KMS-11 (cell line): Measurements from ENCODE around the gene CHCHD6.

Experiments
- H2AFZ ChIP-seq: fragments of 200-600 bp; sonication (generic); 2 replicates; pipeline ENCODE4 v1.6.1; 2016; ENCODE audit warnings: antibody characterized with exemption, mixed run types, low read depth
- H3K27ac ChIP-seq: fragments of 200-600 bp; sonication (generic); 2 replicates; pipeline ENCODE4 v1.6.1; 2016; ENCODE audit warnings: mild to moderate bottlenecking, mixed run types
- H3K27me3 ChIP-seq: fragments of 200-600 bp; sonication (generic); 2 replicates; pipeline ENCODE4 v1.6.1; 2017; ENCODE audit warnings: mild to moderate bottlenecking, low read depth, mixed run types, moderate library complexity; ENCODE audit not compliant: insufficient read depth
- H3K36me3 ChIP-seq: fragments of 200-600 bp; sonication (generic); 2 replicates; pipeline ENCODE4 v1.6.1; 2017; ENCODE audit warnings: mild to moderate bottlenecking, mixed run types; ENCODE audit not compliant: insufficient read depth
- H3K4me1 ChIP-seq: fragments of 200-600 bp; sonication (generic); 2 replicates; pipeline ENCODE4 v1.6.1; 2016; ENCODE audit warnings: mild to moderate bottlenecking, low read depth, mixed run types; ENCODE audit not compliant: poor library complexity, severe bottlenecking
- H3K4me2 ChIP-seq: fragments of 200-600 bp; sonication (generic); 2 replicates; pipeline ENCODE4 v1.7.0; 2016; ENCODE audit warnings: mild to moderate bottlenecking, mixed run types
- H3K4me3 ChIP-seq: fragments of 200-600 bp; sonication (generic); IDR thresholded peaks from 2 replicates; pipeline ENCODE4 v1.6.1; 2017; ENCODE audit warnings: low read depth, low read length, mixed read lengths; ENCODE audit not compliant: insufficient read depth
- H3K79me2 ChIP-seq: fragments of 200-600 bp; sonication (generic); 2 replicates; pipeline ENCODE4 v1.6.1; 2016; ENCODE audit warnings: low read depth, mixed run types; ENCODE audit not compliant: insufficient read depth
- H3K9ac ChIP-seq: fragments of 200-600 bp; sonication (generic); 2 replicates; pipeline ENCODE4 v1.6.1; 2016; ENCODE audit warnings: mild to moderate bottlenecking, mixed run types
- H4K20me1 ChIP-seq: fragments of 200-600 bp; sonication (generic); 2 replicates; pipeline ENCODE4 v1.6.1; 2016; ENCODE audit warnings: mild to moderate bottlenecking, mixed run types; ENCODE audit not compliant: insufficient read depth
- TF ChIP-seq, protein P1 (sequence below): fragments of 200-600 bp; sonication (generic); conservative IDR thresholded peaks from 2 replicates; pipeline ENCODE4 v1.6.1; 2017; ENCODE audit warnings: low read depth, mild to moderate bottlenecking, antibody characterized with exemption, low read length, moderate library complexity, mixed read lengths

The CHCHD6 gene

GRCh38 chr3:126732281-126733060, 28.4 kb downstream of the CHCHD6 start:
- Histone ChIP-seq H3K27ac (no peak overlapping the region), H3K79me2 (no peaks in the 10 kb centered on the region), H4K20me1 (no peaks in the 10 kb centered on the region), H3K4me1 (no peaks in the 10 kb centered on the region), H3K4me3 (no peak overlapping the region), H3K9ac (no peak overlapping the region), H3K36me3 (no peaks in the 10 kb centered on the region; the same call in 1 of the 2 replicates), H3K4me2 (no peak overlapping the region), H2AFZ (no peak overlapping the region), H3K27me3 (no peaks in the 10 kb centered on the region)
- TF ChIP-seq, protein P1, sequence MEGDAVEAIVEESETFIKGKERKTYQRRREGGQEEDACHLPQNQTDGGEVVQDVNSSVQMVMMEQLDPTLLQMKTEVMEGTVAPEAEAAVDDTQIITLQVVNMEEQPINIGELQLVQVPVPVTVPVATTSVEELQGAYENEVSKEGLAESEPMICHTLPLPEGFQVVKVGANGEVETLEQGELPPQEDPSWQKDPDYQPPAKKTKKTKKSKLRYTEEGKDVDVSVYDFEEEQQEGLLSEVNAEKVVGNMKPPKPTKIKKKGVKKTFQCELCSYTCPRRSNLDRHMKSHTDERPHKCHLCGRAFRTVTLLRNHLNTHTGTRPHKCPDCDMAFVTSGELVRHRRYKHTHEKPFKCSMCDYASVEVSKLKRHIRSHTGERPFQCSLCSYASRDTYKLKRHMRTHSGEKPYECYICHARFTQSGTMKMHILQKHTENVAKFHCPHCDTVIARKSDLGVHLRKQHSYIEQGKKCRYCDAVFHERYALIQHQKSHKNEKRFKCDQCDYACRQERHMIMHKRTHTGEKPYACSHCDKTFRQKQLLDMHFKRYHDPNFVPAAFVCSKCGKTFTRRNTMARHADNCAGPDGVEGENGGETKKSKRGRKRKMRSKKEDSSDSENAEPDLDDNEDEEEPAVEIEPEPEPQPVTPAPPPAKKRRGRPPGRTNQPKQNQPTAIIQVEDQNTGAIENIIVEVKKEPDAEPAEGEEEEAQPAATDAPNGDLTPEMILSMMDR, result no peak

- no peaks in the 10 kb centered on the region for H3K27me3 ChIP-seq
- no peak overlapping the region for H3K4me3 ChIP-seq
- no peaks in the 10 kb centered on the region; the same call in 1 of the 2 replicates for H3K36me3 ChIP-seq
- TF ChIP-seq, protein P1, result no peak
- no peaks in the 10 kb centered on the region for H3K79me2 ChIP-seq
- H3K4me2 ChIP-seq, result no peak overlapping the region
- H2AFZ ChIP-seq, result no peak overlapping the region
- H3K4me1 ChIP-seq, result no peaks in the 10 kb centered on the region
- no peaks in the 10 kb centered on the region for H4K20me1 ChIP-seq
- no peak overlapping the region for H3K9ac ChIP-seq
- H3K27ac ChIP-seq, result no peak overlapping the region
Observed at GRCh38 chr3:126733061-126733430, 29.0 kb downstream of the CHCHD6 start.

- H3K27me3 ChIP-seq, result no peaks in the 10 kb centered on the region
- H3K27ac ChIP-seq, result no peak overlapping the region
- no peaks in the 10 kb centered on the region; the same call in 1 of the 2 replicates for H3K36me3 ChIP-seq
- no peak overlapping the region for H3K9ac ChIP-seq
- H3K79me2 ChIP-seq, result no peaks in the 10 kb centered on the region
- H2AFZ ChIP-seq, result no peak overlapping the region
- no peaks in the 10 kb centered on the region for H3K4me1 ChIP-seq
- TF ChIP-seq, protein P1, result no peak
- no peak overlapping the region for H3K4me3 ChIP-seq
- H3K4me2 ChIP-seq, result no peak overlapping the region
- no peaks in the 10 kb centered on the region for H4K20me1 ChIP-seq
Observed at GRCh38 chr3:126734106-126734723, 30.2 kb downstream of the CHCHD6 start.

GRCh38 chr3:126737527-126737926, 33.5 kb downstream of the CHCHD6 start:
- Histone ChIP-seq H4K20me1 (no peaks in the 10 kb centered on the region), H3K79me2 (no peaks in the 10 kb centered on the region), H2AFZ (no peak overlapping the region), H3K4me2 (no peak overlapping the region), H3K36me3 (no peaks in the 10 kb centered on the region; the same call in 1 of the 2 replicates), H3K4me3 (no peak overlapping the region), H3K27ac (no peak overlapping the region), H3K4me1 (no peaks in the 10 kb centered on the region), H3K27me3 (no peaks in the 10 kb centered on the region), H3K9ac (no peak overlapping the region)
- TF ChIP-seq, protein P1, result no peak; the same call in 1 of the 2 replicates
